Muscle of leg (tissue), 11 donors: Measurements from ENCODE around the gene DKKL1. TPM values are rescaled to one million over a fixed set of nuclear protein-coding genes. Genes with fewer than 3 reads are reported as not detected.

Experiments used
- DNase-seq: peaks from one replicate; pipeline ENCODE4 v3.0.0; 2013
- H3K27ac ChIP-seq: one replicate; pipeline ENCODE4 v1.5.1; 2013; ENCODE audit warnings: mild to moderate bottlenecking, low read length, control low read depth
- H3K27me3 ChIP-seq: one replicate; pipeline ENCODE4 v1.6.1; 2013; ENCODE audit warnings: low read length; ENCODE audit not compliant: control insufficient read depth, insufficient read depth
- H3K36me3 ChIP-seq: one replicate; pipeline ENCODE4 v1.6.1; 2013; ENCODE audit warnings: low read length; ENCODE audit not compliant: control insufficient read depth, insufficient read depth
- H3K4me1 ChIP-seq: one replicate; pipeline ENCODE4 v1.6.1; 2013; ENCODE audit warnings: low read length; ENCODE audit not compliant: control insufficient read depth, insufficient read depth
- H3K4me3 ChIP-seq: one replicate; pipeline ENCODE4 v1.5.1; 2013; ENCODE audit warnings: low read length, control low read depth
- H3K9me3 ChIP-seq: replicated peaks from 2 replicates; pipeline ENCODE4 v1.6.1; 2013; ENCODE audit warnings: low read depth, low read length; ENCODE audit not compliant: control insufficient read depth
- WGBS: methylation state at CpG from one replicate; pipeline ENCODE4 v1.1.5; 2013; ENCODE audit warnings: missing lambda C conversion rate; ENCODE audit not compliant: insufficient coverage; 5-methylcytosine and 5-hydroxymethylcytosine counted together
- polyA plus RNA-seq, 8 donors: library from polyadenylated mRNA; unstranded; fragments of 120-200 nt; gene quantifications; one replicate each; pipeline versions ENCODE4 v1.2.1 to v1.2.3, GENCODE V29; 2013; ENCODE audit warnings: inconsistent platforms in 1 of 8, low replicate concordance in 1 of 8; ENCODE audit not compliant: insufficient read length in 8 of 8, insufficient read depth in 1 of 8
- total RNA-seq: library from RNA; stranded (reverse); fragments of 120-200 nt; gene quantifications from one replicate; pipeline ENCODE4 v1.2.4, GENCODE V29; 2013

Gene DKKL1
- total and polyA plus RNA-seq, 9 donors, result 1.4 to 4.0 (median 3.0) TPM

DNA sequence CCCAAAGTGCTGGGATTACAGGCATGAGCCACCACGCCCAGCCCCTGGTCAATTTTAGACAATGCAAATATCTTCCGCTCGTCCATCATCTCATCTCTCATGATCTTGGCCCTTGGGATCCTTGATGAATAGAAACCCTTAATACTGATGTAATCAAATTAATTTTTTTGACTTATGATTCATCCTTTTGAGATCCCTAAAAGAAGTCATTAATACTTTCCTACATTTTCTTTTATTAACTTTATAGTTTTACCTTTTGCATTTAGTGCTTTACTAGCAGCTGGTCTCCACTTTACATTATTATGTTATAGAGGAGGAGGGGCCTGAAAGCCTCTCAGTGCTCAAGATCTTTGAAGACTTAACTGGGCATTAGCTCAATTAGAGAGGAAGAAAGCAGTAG, 16.7 kb downstream of the DKKL1 start:
- Histone ChIP-seq H3K36me3 (no peaks in the 10 kb centered on the region), H3K4me3 (no peak overlapping the region), H3K27me3 (peaks cover 2% of the 10 kb centered on the region), H3K4me1 (no peaks in the 10 kb centered on the region), H3K9me3 (peaks cover 10% of the 10 kb centered on the region), H3K27ac (no peak overlapping the region)
- 84% methylated on average over 3 of the region's 3 CpGs for WGBS
- no peak for DNase-seq

GRCh38 chr19:49382639-49383038, 19.0 kb downstream of the DKKL1 start:
- no peak for DNase-seq
- no peak overlapping the region for H3K27ac ChIP-seq
- no peaks in the 10 kb centered on the region for H3K4me1 ChIP-seq
- no peaks in the 10 kb centered on the region for H3K36me3 ChIP-seq
- H3K9me3 ChIP-seq, result peaks cover 10% of the 10 kb centered on the region
- H3K4me3 ChIP-seq, result no peak overlapping the region
- H3K27me3 ChIP-seq, result peaks cover 3% of the 10 kb centered on the region
- no CpG with 5 or more reads among the region's 5 CpGs for WGBS

DNA sequence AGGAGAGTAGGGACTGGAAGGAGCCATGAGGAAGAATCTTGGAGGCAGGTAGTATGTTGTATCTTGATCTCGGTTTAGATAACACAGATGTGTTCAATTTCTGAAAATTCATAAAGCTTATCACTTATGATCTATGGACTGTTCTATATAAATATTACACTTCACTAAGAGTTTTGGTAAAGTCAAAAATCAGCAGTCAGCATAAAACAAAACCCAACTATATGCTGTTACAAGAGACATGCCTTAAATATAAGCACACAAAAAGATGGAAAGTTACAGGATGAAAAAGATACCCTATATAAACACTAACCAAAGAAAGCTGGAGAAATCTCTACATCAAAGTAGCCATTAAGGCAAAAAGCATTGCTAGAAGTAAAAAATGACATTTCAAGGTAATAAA, 19.9 kb downstream of the DKKL1 start:
- DNase-seq, result no peak
- Histone ChIP-seq H3K9me3 (peaks cover 10% of the 10 kb centered on the region), H3K27me3 (peaks cover 7% of the 10 kb centered on the region), H3K36me3 (no peaks in the 10 kb centered on the region), H3K27ac (no peak overlapping the region), H3K4me3 (no peak overlapping the region), H3K4me1 (no peaks in the 10 kb centered on the region)
- no CpG with 5 or more reads among the region's 1 CpG for WGBS

- Histone ChIP-seq H3K36me3 (no peaks in the 10 kb centered on the region), H3K4me1 (no peaks in the 10 kb centered on the region), H3K27ac (no peak within 1 kb of the TSS), H3K4me3 (no peak within 1 kb of the TSS), H3K27me3 (peaks cover 18% of the 10 kb centered on the region), H3K9me3 (peaks cover under 1% of the 10 kb centered on the region)
- DNase-seq, result peak; percentile 72
- WGBS, result 50% methylated on average over 33 of the region's 40 CpGs
Measured at GRCh38 chr19:49387936-49388372, 24.3 kb downstream of the DKKL1 start, which contains the start of gene KASH5. Gene KASH5, plus strand, starts transcription at chr19:49388249. Its CDS starts 2,635 bp downstream, at chr19:49390884.

DNA sequence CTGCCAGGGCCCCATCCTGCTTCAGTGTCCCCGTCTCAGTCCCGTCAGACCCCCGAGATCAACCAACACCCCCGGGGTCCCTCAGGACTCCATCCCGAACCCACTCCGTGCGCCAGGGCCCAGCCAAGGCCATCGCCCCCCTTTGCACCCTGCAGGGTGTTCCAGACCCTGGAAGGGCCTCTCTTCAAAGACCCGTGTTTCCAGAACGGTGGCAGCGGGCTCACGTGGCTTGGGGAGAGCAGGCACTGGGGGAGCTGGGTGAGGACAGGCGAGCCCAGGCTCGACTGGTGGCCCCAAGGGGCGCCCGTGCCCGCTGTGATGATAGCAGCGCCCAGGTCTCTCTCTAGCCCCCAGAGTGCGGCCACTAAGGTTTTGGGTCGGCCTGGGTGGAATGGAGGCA, 25.7 kb downstream of the DKKL1 start:
- 81% methylated on average over 20 of the region's 20 CpGs for WGBS
- Histone ChIP-seq H3K4me3 (no peak overlapping the region), H3K36me3 (no peaks in the 10 kb centered on the region), H3K27ac (no peak overlapping the region), H3K27me3 (peaks cover 26% of the 10 kb centered on the region), H3K4me1 (no peaks in the 10 kb centered on the region), H3K9me3 (no peaks in the 10 kb centered on the region)
- no peak for DNase-seq

GRCh38 chr19:49390131-49390928, 26.7 kb downstream of the DKKL1 start:
- H3K4me1 ChIP-seq, result no peaks in the 10 kb centered on the region
- no peaks in the 10 kb centered on the region for H3K36me3 ChIP-seq
- 67% methylated on average over 17 of the region's 26 CpGs for WGBS
- H3K4me3 ChIP-seq, result no peak overlapping the region
- H3K27me3 ChIP-seq, result peaks cover 28% of the 10 kb centered on the region
- no peak for DNase-seq
- no peaks in the 10 kb centered on the region for H3K9me3 ChIP-seq
- H3K27ac ChIP-seq, result no peak overlapping the region

DNA sequence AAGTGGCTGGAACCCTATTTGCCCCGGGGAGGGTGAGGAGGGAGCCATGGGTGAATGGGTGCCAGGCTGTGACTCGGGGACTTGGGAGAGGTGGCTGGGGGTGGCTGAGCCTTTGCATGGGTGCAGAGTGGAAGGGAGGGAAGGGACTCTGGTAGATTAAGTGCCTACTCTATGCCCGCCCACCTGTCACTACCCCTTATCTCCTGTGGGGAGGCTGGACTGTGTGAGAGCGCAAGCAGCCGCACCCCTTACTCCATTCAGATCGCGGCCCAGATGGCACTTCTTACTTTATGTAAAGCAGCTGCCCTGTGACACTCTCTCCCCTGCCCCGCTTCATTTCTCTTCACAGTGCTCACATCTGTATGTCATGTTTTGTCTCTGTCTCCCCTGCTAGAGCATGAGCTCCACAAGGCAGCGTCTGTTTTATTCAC, 27.3 kb downstream of the DKKL1 start:
- Histone ChIP-seq H3K4me1 (no peaks in the 10 kb centered on the region), H3K27ac (no peak overlapping the region), H3K36me3 (no peaks in the 10 kb centered on the region), H3K27me3 (peaks cover 29% of the 10 kb centered on the region), H3K4me3 (no peak overlapping the region), H3K9me3 (no peaks in the 10 kb centered on the region)
- 39% methylated on average over 4 of the region's 9 CpGs for WGBS
- DNase-seq, result no peak

DNA sequence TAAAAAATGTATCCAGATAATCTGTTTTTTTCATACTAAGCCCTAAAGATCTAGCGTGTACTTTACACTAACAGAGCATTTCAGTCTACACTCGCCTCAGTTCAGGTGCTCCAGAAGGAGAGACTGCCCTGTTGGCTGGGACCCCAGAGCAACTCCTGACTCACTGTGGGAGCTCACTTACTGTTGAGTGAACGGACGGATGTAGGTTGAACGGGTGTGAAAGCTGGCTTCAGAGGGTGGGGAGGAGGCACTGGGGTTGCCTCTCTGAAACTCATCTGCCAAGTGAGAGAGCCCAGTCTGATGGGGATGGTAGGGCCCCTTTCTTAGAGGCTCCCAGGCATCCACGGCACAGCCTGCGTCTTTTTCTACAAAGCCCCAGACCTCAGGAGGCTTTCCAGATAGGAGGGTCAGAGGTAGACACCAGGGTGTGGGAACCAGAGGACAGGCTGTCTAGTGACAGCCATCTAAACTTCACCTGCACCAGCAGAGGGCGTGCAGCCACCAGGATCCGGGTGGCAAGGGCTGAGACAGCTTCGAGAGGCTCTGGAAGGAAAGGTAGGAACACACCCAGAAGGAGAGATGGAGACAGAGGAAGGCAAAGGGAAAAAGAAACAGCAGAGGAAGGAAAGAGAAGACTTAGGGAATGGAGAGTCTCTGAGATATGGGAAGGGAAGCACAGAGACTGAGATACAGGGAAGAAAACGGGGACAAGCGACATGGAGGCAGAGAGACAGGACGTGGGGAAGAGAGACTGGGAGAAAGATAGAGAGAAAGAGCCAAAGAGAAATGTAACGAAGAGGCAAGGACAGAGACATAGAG, 28.1 kb downstream of the DKKL1 start:
- Histone ChIP-seq H3K9me3 (no peaks in the 10 kb centered on the region), H3K27ac (no peak overlapping the region), H3K36me3 (no peaks in the 10 kb centered on the region), H3K4me1 (no peaks in the 10 kb centered on the region), H3K4me3 (no peak overlapping the region), H3K27me3 (peaks cover 29% of the 10 kb centered on the region)
- DNase-seq, result peak; percentile 85
- WGBS, result 13% methylated on average over 11 of the region's 14 CpGs

DNA sequence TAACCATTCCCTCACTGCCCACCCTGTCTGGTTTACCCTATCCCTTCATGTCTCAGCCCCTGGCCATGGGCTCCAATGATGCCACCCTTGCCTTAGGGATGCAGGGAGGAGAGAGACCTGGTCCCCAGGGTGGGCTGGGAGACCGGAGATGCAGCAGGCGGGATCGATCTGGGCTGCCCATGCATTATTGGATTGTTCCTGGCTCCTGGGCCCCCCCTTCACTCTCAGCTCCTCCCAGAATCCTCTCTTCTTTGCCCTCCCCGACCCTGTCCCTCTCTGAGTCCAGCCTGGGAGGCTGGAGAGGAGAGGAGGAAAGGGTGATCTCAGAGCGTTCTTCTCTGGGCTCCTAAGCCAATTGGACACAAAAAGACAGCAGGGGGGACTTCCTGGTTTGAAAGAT, 30.2 kb downstream of the DKKL1 start:
- Histone ChIP-seq H3K4me3 (no peak overlapping the region), H3K27me3 (peaks cover 25% of the 10 kb centered on the region), H3K36me3 (no peaks in the 10 kb centered on the region), H3K4me1 (peaks cover 3% of the 10 kb centered on the region), H3K27ac (no peak overlapping the region), H3K9me3 (no peaks in the 10 kb centered on the region)
- no peak for DNase-seq
- no CpG with 5 or more reads among the region's 5 CpGs for WGBS
